Measurements from ENCODE around the gene PRR4.

The PRR4 gene

DNA sequence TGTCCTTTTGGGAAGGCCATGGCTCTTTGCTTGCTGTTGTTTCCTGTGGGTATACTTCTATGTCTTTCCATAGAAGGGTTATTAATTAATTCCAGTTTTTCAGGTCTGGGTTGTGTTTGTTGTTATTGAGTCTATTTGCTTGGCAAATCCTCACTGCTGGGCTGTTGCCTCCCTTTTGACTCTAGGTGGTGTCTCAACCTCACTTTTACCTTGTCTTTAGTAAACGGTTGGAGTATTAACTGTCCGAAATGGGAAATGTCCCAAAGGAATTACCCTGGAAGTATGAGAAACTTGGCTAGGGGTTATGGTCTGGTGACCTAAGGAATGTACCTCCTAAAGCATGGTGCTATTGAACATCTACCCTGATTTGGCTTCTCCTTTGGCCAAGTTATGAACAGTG lies 18.1 kb upstream of the PRR4 start:
- in situ Hi-C loops (cut with MboI; ENCODE audit: low sequenced_read_pairs, unreplicated experiment) = no loop called here
- no peak for DNase-seq (ENCODE audit: low spot score)

DNA sequence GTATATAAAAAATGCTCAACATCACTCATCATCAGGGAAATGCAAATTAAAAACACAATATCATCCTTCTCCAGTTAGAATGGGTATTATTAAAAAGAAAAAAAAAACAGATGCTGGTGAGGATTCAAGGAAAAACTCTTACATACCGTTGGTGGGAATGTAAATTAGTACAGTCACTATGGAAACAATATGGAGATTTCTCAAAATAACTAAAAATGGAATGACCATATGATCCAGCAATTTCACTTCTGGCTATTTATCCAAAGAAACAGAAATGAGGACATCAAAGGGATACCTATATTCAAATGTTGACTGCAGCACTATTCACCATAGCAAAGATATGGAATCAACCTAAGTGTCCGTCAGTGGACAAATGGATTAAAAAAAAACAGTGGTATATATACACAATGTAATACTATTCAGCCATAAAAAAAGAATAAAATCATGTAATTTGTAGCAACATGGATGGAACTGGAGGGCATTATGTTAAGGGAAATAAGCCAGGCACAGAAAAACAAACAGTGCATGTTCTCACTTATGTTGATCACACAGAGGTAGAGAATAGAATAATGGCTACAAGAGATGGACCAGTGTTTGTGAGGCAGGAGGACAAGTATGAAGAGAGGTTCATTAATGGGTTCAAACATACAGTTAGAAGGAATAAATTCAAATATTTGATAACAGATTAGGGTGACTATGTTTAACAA lies 14.4 kb upstream of the PRR4 start:
- in situ Hi-C loops (cut with MboI; ENCODE audit: low sequenced_read_pairs, unreplicated experiment) = no loop called here
- TF ChIP-seq, protein P1, sequence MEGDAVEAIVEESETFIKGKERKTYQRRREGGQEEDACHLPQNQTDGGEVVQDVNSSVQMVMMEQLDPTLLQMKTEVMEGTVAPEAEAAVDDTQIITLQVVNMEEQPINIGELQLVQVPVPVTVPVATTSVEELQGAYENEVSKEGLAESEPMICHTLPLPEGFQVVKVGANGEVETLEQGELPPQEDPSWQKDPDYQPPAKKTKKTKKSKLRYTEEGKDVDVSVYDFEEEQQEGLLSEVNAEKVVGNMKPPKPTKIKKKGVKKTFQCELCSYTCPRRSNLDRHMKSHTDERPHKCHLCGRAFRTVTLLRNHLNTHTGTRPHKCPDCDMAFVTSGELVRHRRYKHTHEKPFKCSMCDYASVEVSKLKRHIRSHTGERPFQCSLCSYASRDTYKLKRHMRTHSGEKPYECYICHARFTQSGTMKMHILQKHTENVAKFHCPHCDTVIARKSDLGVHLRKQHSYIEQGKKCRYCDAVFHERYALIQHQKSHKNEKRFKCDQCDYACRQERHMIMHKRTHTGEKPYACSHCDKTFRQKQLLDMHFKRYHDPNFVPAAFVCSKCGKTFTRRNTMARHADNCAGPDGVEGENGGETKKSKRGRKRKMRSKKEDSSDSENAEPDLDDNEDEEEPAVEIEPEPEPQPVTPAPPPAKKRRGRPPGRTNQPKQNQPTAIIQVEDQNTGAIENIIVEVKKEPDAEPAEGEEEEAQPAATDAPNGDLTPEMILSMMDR (IDR thresholded peaks at IDR 0.05; ENCODE audit: borderline replicate concordance, control extremely low read depth, extremely low read depth, insufficient read depth, missing control alignments) = no peak
- DNase-seq (ENCODE audit: low spot score) = no peak

More for the DNA sequence above, 18.1 kb upstream of the PRR4 start:
- TF ChIP-seq, protein P1 (IDR thresholded peaks at IDR 0.05; ENCODE audit: borderline replicate concordance, control extremely low read depth, extremely low read depth, insufficient read depth, missing control alignments) = no peak

DNA sequence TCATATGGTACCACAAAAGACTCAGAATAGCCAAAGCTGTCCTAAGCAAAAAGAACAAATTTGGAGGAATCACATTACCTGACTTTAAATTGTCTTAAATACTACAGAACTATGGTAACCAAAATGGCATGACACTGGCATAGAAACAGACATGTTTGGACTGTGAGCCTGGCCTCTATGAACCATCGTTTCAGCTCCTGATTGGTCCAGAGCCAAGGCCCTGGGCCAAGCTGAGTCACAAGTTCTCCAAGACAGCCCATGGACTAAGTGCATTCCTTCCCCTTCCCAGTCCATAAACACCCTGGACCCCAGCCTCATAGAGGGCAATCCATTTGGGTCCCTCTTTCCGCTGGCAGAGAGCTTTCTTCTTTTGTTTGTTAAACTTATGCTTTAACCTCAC lies 12.1 kb upstream of the PRR4 start:
- in situ Hi-C loops (cut with MboI; ENCODE audit: low sequenced_read_pairs, unreplicated experiment) = no loop called here
- TF ChIP-seq, protein P1 (IDR thresholded peaks at IDR 0.05; ENCODE audit: borderline replicate concordance, control extremely low read depth, extremely low read depth, insufficient read depth, missing control alignments) = no peak
- DNase-seq (ENCODE audit: low spot score) = no peak

DNA sequence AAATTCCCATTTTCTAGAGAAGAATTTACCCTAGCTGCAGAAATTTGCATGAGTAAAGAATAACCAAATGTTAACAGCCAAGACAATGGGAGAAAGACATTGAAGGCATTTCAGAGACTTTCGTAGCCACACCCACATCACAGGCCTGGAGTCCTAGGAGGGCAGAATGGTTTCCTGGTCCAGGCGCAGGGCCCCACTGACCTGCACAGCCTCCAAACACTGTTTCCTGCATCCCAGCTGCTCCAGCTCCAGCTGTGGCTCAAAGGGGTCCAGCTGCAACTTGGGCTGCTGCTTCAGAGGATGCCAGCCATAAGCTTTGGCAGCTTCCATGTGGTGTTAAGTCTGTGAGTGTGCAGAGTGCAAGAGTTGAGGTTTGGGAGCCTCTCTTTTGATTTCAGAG lies 6.5 kb upstream of the PRR4 start:
- no peak for DNase-seq (ENCODE audit: low spot score)
- in situ Hi-C loops (cut with MboI; ENCODE audit: low sequenced_read_pairs, unreplicated experiment) = no loop called here
- TF ChIP-seq, protein P1 (IDR thresholded peaks at IDR 0.05; ENCODE audit: borderline replicate concordance, control extremely low read depth, extremely low read depth, insufficient read depth, missing control alignments) = no peak

DNA sequence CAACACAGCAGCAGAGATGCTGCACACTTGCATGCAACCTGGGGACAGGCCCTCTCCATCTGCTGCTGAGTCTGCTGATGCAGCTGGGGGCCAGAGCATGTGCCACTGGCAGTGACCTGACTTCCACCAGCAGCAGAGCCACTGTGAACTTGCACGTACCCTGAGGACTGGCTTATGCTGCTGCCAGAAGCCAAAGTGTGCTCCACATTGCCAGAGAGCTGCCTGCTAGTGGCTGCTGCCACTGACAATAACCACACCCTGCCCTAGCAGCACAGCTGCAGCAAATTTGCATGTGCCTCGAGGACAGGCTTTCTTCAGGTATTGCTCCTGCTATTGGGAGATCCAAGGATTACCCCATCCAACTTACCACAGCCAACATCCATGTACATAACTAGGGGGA lies 4.5 kb upstream of the PRR4 start:
- in situ Hi-C loops (cut with MboI; ENCODE audit: low sequenced_read_pairs, unreplicated experiment) = no loop called here
- DNase-seq (ENCODE audit: low spot score) = no peak
- TF ChIP-seq, protein P1 (IDR thresholded peaks at IDR 0.05; ENCODE audit: borderline replicate concordance, control extremely low read depth, extremely low read depth, insufficient read depth, missing control alignments) = no peak

DNA sequence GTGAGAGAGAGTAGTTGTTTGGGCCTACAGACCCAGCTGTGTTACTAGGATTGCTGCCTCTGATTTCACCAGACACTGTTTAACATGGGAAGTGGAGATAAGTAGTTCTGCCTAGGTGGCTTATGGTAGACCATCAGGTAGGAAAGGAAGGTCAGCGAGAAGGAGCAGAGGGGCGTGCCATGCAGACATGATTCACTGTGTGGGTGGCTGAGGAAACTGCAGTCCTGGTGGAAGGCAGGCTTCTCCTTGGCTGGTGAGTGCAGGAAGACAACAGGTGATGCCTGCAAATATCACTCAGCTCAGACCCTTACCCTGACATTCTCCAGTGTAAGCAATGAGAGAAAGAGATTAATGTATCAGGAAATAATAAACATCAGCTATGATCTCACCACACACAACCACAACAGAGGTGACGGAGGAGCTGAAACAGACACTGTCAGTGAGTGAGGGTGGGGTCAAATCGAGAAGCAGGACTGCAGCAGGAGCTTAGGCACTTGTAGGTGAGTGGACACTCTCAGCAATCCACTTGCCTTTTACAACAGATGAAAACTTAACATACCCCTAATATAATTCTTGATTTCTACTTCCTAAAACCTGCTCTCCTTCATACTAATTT lies 2.1 kb upstream of the PRR4 start:
- TF ChIP-seq, protein P1 (IDR thresholded peaks at IDR 0.05; ENCODE audit: borderline replicate concordance, control extremely low read depth, extremely low read depth, insufficient read depth, missing control alignments) = no peak
- DNase-seq (ENCODE audit: low spot score) = no peak
- in situ Hi-C loops (cut with MboI; ENCODE audit: low sequenced_read_pairs, unreplicated experiment) = no loop called here
